GM18511 (cell line): ENCODE data around the gene MPPED1.

Experiments
- ATAC-seq: cut with Tn5 transposase; IDR thresholded peaks from one replicate; pipeline ENCODE4 v1.9.1; 2021; ENCODE audit warnings: mild to moderate bottlenecking, moderate library complexity; ENCODE audit not compliant: unreplicated experiment

Gene MPPED1

DNA sequence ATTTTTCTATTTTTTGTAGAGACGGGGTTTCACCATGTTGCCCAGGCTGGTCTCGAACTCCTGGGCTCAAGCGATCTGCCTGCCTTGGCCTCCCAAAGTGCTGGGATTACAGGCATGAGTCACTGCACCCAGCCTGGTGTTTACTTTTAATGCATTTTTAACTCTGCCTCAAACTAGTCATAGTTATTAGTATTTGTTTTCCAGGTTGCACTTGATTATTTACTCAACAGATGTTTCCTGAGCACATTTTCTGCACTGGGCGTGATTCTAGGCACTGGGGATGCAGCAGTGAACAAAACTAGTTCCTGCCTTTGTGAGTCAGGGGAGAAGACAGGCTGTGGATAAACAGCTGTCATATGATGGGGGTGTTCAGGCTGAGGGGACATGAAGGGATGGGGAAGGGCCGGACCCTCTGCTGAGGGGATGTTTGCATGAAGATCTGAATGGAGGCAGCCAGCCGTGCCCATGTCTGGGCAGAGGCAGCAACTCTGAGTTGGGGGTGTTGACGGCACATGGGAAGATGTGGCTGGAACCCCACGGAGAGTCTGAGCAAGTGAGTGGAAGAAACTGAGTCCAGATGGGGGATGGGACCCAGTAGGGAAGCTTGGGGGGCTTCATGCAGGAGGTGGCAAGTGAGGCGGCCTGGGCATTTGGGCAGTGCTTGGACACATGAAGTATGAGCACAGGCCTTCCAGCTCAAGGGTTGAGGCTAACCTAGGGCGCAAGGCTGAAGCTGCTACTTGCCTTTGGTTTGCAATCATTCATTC is 34.4 kb downstream of the MPPED1 start:
- no peak for ATAC-seq

DNA sequence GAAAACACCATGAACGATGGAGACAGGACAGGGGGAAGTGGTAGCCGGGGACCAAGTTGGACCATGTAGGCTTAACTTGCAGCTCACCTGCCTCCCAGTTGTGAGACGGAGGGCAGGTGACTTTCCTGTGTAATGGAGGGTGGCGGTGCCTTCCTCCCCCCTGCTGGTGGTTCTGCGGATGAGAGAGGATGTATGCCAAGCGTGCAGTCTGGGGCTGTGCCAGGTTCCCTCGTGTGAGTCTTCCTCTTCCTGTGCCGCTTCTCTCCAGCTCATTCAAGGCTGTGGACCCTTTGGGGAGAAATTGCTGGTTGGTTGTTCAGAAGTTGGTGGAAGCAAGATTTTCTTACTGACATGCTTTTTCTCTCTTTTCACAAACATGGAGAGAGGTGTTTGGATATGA is 35.1 kb downstream of the MPPED1 start:
- no peak for ATAC-seq

DNA sequence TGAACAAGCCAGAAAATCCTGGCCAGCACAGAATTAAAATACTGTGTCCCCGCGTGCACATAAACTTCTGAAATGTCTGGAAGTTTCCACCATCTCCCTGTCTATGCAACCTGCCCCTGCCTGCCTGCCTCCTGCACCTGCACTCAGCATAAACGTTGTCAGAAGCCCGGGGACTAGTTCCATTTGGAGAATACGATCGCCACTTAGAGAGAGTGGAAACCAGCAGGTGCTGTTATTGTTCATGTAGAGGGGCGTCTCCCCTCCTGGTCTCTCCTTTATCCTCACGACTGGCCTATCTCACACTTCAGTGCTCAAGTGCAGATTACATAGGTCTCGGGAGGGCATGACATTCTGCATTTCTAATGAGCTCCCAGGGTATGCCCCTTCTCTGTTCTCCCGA is 35.6 kb downstream of the MPPED1 start:
- no peak for ATAC-seq

DNA sequence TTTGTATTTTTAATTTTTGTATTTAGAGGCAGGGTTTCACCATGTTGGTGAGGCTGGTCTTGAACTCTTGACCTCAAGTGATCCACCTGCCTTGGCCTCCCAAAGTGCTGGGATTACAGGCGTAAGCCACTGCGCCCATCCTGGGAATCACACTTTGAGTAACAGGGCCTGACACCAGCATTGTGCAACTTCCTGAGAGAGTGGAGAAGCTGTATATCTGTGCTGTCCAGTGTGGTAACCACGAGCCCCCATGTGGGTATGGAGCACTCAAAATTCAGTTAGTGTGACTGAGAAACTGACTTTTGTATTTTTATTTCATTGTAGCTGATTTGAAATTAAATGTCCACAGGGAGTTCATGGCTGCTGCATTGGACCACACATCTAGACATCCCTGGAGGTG is 36.2 kb downstream of the MPPED1 start:
- no peak for ATAC-seq

- no peak for ATAC-seq
These were observed 37.5 kb downstream of the MPPED1 start for GRCh38 chr22:43449205-43449830.

DNA sequence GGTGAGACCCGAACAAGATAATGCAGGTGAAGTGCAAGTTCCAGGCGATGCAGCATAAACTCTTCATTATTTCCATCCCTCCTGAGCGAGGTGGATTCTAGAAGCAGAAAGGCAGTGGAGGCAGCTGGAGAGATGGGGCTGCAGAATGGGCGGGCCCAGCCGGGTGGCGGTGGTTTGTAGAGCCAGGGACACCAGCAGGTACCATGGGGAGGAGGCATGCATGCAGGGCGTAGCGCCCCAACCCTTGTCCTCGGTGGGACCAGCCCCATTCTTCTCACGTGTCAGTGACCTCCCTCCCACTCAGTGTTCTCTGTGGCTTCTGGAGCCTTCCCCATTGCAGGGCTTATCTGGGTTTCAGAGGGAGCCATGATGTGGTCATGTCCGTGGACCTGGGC is 38.0 kb downstream of the MPPED1 start:
- ATAC-seq: no peak

- no peak for ATAC-seq
These were observed 39.7 kb downstream of the MPPED1 start for GRCh38 chr22:43451371-43452050.

DNA sequence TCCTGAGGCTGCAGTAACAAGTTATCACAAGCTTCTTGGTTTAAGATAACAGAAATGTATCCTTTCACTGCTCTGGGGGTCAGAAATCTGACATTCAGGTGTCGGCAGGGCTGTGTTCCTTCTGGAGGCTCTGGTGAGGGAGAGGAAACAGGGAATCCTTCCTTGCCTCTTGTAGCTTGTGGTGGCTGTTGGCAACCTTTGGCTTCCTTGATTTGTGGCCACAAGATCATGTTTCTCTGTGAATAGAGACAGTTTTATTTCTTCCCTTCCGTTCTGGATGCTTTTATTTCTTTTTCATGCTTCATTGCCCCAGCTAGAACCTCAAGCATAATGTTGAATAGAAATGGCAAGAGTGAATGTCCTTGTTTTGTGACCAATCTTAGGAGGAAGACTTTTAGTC is 44.0 kb downstream of the MPPED1 start:
- ATAC-seq: no peak

GRCh38 chr22:43457002-43457401 is 45.2 kb downstream of the MPPED1 start:
- no peak for ATAC-seq

DNA sequence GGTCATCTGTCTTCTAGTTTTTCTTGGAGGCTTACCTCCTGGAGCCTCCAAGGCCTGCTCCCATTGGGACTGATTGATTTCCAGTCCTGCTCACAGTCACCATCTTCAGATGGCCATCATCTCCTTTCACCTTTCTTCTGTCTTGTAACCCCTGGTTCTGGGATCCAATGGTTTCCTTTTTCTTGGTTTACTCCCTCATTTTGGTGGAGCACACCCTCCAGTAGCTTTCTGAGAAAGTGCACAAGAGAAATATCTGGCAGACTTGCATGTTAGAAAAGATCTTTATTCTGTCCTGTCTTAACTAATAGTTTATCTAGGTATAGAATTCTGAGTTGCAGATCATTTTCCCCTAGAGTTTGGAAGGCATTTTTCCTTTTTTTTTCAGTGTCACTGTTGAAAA is 50.9 kb downstream of the MPPED1 start:
- ATAC-seq: no peak

DNA sequence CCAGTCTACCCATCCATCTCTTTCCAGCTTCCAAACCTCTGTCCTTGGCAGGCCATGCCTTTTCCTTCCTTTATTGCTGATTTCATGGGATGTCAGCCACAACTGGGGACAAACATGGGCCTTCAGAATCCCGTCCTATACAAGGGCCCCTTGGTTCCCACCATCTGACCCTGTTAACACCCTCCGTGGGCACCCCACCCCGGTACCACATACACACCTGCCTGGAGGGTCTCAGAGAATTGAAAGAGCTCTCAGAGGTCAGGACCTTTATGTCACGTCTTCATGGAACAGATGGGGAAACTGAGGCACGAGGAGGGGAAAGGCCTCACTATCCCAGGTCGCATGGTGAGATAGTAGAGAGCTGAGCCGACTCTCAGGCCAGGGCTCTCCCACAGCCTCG is 53.0 kb downstream of the MPPED1 start:
- ATAC-seq: no peak

GRCh38 chr22:43465291-43466015 is 53.6 kb downstream of the MPPED1 start:
- ATAC-seq: no peak

DNA sequence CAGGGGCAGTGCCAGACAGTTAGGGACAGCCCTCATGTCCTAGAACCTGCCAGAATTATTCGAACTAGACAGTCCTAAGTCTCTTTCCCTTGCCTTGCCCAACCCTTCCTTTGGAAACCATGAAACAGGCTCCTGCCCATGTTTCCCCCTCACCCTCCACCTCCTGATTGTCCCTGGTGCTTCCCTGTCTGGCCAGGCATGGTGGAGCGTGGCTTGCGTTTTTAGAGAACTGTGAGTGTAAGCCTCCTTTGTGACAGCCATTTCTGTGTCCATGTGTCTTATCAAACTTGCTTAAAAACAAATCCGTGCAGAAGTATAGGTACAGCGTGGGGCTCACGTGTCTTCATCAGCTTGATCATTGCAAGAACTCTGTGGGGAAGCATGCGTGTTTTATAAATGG is 54.9 kb downstream of the MPPED1 start:
- ATAC-seq: no peak

DNA sequence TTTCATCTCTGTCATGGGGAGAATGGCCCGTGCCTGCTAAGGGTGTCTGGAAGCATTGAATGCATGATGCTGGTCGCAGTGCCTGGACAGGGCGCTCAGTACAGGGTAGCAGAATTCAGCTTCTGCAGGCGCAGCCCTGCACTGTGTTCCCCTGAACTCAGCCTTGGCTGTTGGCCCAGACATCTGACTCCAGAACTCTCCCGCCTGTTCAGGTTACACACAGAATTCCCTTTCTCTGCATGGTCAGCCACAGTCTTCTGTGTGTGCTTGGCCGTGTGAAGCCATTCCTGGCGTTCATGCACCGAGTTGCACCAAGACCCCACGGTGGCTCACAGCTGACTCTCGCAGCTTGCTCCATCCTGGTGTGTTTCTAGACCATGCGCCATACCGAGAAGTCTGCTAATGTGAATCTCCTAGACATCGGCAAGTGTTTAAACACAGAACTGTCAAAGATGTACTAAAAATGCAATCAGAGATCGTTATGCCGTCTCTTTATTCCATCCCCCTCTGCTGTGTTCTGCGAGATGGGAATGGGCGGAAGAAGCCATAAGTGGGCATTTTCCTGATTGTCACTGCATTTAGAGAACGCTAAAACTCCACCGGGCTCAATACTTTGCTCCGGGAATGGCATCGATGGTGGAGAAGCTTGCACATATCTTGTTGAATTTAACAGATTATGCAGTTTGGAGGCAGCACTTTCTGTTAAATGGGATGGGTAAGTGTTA is 55.6 kb downstream of the MPPED1 start:
- no peak for ATAC-seq

- ATAC-seq: no peak
These were observed 58.4 kb downstream of the MPPED1 start for GRCh38 chr22:43470253-43470652.

- ATAC-seq: no peak
These were observed 59.2 kb downstream of the MPPED1 start for GRCh38 chr22:43470941-43471585.

- ATAC-seq: no peak
These were observed 59.9 kb downstream of the MPPED1 start for GRCh38 chr22:43471606-43472135.

DNA sequence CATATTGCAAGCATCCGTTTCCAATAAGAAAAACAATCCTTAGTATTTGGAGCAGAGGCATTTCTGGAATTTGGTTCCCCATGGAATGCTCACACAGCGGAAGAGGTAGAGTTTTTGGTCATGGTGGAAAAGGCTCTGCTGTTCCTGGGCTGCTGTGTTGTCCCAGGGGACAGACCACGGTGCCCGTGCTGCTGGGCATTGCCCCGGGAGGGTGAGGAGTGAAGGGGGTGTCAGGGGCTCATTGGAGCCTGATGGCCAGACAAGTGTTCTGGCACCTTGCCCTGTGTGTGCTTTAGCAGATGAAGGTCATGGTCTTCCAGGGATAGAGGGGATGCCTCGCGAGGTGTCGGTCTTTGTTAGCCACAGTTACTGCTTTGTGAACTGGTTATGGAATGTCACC is 61.2 kb downstream of the MPPED1 start:
- no peak for ATAC-seq

DNA sequence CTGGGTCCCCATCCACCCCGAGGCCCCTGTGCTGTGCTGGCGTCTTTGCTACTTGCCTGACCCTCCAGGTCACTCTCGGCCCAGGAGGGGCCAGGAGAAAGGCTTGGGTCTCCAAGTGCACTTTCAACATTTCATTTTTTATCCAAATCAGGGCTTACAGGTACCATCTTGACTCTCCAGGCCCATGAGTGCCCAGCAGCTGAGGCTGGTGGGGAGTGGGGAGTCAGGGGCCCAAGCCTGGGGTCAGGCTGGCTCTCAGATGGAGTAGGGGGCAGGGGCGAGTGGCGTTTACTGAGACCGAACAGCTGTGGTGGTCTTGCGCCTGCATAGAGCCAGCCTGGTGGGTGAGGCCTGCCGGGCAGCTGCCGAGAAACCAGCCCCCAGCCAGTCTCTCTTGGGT is 61.6 kb downstream of the MPPED1 start:
- no peak for ATAC-seq
